GM21515 (cell line): ENCODE data around the gene KLRC4.
"Not testable (repeated sequence)": the region's sequence is repeated elsewhere in the genome, so short reads cannot be mapped to it uniquely, and the experiment has no call there.

Source experiments
- ATAC-seq: cut with Tn5 transposase; IDR thresholded peaks from one replicate; pipeline ENCODE4 v1.9.1; 2021; ENCODE audit not compliant: unreplicated experiment

KLRC4 gene

DNA sequence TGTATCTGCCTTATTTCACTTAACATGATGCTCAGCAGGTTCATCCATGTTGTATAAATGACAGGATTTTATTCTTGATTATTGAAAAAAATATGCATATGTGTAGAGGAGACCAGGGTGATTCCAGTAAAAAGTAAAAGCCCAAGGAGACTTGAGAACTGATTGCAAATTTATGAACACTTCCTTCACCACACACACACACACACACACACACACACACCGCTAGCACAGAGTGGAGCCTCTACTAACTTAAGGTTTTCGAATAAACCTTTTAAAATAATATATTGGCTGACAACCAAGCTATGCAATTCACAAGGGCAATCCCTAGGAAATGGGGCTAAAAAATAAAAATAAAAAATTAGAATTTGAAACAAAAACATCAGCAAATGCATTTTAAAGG, 11.4 kb downstream of the KLRC4 start:
- no peak for ATAC-seq

DNA sequence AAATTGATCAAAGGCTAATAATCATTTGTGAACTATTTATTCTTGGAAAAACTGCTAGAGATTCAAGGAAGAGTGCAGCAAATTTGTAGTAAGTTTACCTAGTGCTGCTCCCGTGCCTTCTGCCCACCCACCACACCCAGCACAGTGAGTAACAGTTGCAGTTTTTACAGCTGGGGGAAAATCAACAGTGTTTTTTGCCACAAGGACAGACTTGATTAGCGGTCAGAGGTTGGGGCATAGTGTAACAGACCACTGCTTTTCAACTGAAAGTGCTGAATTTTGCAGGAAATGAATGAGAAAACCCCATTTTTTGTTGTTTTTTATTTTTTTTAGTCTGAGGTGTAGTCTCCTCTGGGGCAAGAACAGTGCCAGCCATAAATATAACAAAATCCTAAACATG, 12.3 kb downstream of the KLRC4 start:
- no peak for ATAC-seq

DNA sequence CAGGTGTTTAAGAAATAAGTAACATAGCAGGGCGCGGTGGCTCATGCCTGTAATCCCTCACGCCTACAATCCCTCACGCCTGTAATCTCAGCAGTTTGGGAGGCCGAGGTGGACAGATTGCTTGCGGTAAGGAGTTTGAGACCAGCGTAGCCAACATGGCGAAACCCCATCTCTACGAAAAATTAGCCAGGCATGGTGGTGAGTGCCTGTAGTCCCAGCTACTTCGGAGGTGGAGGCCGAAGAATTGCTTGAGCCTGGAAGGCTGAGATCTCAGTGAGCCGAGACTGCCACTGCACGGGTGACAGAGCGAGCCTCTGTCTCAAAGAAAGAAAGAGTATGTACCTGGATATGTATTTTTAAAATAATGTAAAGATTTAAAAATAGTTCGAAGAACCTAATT, 13.4 kb downstream of the KLRC4 start:
- not testable (repeated sequence) for ATAC-seq

DNA sequence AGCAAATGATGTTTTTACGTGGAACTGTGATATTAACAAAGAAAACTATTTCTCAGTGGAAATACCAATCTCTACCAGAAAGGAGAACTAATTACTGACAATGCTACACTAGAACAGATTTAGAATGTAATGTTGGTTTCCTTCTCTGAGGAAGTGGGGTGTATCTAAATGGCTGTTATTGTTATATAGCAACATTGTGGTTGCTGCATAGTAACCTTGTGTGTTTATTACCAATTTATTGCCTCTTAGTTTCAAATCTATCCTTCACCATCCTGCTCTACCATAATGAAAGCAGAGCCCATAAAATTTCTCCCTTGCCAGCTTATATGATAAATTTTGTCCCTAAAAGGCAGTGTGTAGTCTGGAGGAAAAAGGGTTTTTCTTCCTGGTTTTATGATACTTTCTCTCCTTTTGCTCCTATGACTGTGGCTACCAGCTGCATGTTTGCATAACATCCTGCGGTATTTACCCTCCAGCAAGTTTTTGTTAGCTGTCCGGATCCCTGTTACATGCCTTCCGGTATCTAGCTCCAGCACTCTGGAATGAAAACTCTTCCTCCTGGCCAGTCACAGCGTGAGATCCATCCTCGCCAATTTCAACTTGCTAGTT, 14.1 kb downstream of the KLRC4 start:
- ATAC-seq = peak; percentile 68

DNA sequence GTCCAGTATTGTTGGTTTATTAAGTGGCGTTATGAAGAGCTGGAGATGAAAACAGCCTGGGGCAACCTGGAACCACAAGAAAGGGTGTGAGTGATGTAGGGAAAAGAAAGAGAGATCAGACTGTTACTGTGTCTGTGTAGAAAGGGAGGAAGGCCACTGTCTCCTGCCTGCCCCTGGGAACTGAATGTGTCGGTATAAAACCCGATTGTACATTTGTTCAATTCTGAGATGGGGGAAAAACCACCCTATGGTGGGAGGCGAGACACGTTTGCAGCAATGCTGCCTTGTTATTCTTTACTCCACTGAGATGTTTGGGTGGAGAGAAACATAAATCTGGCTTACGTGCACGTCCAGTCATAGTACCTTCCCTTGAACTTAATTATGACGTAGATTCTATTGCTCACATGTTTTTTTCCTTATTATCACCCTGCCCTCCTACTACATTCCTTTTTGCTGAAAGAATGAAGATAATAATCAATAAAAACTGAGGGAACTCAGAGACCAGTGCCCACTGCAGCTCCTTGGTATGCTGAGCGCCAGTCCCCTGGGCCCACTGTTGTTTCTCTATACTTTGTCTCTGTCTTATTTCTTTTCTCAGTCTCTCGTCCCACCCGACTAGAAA, 14.9 kb downstream of the KLRC4 start:
- ATAC-seq = not testable (repeated sequence)

DNA sequence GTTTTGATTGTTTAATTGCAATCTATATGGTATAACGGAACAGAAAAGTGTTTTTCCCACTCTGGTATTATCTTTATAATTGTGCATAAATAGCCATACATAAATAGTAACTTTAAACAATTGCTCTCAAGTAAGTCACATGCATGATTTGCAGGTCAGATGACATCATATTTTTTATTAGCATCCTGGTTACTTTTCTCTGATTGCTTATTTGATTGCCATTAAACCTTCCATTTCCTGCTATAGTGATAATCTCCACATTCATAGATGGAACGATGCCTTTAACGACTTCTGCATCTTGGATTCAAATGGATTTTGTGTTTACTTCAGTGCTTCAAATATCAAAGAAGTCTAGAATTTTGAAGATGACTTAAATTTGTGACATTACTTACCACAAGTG, 16.3 kb downstream of the KLRC4 start:
- no peak for ATAC-seq

DNA sequence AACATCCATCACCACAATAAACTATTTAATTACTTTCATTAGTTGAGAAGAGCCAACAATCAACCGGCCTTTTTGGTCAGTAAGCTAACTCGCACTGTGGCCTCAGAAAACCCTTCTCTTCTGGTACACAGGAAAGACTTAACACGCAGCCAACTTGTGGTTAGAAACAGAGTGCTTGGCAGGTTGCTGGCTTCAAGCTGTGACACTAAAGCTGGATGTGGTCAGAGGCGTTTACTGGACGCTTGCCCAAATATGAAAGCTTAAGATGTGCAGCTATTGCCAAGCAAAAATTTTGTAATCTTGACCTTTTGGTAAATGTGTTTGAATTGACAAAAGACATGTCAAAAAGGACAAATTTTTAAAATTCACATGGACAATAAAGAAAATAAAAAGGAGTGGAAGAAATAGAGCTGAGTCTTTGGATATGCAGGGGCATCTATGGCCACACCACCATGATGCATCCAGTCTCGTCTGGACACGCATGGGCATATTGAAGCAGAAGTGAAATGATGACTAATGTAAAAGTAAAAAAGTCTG, 17.1 kb downstream of the KLRC4 start:
- ATAC-seq = peak; percentile 53

DNA sequence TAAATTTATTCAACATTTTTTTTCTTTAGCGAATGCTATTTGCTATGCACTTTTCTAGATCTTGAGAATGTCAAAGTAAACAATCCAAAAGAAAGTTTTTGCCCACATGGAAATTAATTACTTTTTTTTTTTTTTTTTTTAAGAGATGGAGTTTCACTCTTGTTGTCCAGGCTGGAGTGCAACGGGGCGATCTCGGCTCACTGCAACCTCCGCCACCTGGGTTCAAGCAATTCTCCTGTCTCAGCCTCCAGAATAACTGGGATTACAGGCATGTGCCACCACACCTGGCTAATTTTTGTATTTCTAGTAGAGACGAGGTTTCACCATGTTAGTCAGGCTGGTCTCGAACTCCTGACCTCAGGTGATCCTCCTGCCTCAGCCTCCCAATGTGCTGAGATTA, 18.6 kb downstream of the KLRC4 start:
- ATAC-seq = not testable (repeated sequence)

DNA sequence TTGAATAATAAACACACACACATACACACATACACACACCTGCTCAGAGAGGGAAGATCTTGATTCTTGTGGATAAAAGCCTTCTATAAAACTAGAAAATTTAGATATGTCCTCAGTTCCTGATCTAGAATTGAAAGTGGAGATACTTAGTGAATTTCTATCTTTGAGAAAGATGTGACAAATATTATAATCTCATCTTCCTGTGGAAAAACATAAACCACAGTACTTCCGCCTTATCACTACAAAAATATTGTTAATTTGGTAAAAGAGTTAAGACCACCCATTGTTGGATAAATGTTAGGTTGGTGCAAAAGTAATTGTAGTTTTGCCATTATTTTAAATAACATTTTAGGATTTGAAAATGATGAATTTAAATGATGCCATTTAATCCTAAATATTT, 19.7 kb downstream of the KLRC4 start, which contains the start of gene KLRK1:
Gene KLRK1, minus strand, starts transcription at position 138 of the 400 bp plus-strand sequence. CDS start 1,231 bp downstream, outside the sequence.
- ATAC-seq = no peak

DNA sequence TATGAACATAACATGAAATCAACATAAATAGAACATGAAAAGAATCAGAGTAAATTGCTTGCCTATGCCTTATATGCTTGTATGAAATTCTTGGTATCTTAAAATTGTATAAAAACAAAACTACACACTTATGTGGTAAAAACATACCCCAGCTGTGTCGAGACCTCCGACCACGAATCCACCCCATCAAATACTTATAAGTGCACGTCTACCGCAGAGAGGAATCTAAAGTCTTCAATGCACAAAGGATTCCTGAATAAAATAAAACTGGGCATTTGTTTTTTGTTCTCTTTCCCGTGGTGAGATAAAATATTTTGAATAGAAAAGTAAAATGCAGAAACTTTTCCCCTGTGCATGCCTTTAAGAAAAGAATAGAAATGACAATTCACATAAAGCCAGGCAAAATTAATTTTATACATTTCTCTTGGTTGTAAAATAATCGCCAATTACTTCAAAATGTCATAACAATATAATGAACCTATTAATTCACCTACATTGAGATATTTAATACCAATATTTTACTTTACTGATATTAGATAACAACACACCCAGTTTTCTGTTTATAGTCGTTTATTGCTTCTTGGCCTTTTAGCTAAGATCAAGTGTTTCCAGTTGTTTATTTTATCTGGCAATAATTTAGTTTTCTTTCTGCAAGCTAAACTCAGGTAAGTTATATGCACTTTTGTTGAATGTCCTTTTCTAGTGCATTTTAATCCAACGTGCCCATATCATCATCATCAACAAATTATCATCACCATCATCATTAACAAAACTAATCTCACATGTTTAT, 20.7 kb downstream of the KLRC4 start:
- ATAC-seq = no peak

DNA sequence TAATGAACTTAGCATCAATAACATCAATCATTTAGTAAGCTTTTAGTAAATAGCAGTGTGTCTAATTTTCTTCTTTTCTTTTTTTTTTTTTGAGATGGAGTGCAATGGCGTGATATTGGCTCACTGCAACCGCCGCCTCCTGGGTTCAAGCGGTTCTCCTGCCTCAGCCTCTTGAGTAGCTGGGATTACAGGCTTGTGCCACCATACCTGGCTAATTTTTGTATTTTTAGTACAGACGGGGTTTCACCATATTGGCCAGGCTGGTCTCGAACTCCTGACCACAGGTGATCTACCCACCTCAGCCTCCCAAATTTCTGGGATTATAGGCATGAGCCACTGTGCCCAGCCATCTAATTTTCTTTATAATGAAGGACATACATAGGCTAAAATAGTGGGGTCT, 22.1 kb downstream of the KLRC4 start:
- ATAC-seq = not testable (repeated sequence)

DNA sequence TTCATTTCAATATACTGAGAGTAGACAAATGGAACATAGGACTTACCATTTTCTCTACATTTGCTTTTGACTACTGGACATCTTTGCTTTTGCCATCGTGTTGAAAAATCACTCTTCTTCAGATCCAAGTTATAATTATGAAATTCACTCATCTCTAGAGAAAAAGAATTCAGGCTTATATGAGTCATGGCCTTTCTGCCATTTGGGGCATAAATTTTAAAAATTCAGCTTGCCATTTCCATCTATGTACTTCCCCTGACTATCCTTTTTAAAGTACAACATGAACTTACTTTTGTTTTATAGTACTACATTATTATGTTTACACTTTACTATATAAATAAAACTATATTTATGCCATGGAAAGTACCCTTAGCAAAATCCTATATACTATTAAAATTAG, 22.7 kb downstream of the KLRC4 start:
- ATAC-seq = no peak

DNA sequence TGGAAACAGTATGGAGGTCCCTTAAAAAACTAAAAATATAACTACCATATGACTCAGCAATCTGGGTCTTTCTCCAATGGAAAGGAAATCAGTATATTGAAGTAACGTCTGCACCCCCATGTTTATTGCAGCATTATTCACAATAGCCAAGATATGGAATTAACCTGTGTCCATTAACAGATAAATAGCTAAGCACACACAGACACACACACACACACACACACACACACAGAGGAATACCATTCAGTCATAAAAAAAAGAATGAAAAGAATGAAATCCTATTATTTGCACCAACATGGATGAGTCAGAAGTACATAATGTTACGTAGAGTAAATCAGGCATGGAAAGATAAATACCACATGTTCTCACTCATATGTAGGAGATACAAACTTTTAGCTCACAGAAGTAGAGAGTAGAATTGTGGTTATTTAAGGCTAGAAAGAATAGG, 24.4 kb downstream of the KLRC4 start:
- ATAC-seq = no peak

DNA sequence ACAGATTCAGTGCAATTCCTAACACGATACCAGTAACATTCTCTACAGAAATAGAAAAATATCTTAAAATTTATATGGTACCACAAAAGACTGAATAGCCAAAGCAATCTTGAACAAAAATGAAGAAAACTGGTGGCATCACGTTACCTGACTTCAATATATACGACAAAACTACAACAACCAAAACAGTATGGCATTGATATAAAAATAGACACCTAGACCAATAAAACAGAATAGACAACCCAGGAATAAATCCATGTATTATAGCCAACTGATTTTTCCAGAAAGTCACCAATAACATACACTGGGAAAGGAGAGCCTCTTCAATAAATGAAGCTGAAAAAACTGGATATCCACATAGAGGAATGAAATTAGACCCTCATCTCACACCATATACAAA, 25.4 kb downstream of the KLRC4 start:
- no peak for ATAC-seq

DNA sequence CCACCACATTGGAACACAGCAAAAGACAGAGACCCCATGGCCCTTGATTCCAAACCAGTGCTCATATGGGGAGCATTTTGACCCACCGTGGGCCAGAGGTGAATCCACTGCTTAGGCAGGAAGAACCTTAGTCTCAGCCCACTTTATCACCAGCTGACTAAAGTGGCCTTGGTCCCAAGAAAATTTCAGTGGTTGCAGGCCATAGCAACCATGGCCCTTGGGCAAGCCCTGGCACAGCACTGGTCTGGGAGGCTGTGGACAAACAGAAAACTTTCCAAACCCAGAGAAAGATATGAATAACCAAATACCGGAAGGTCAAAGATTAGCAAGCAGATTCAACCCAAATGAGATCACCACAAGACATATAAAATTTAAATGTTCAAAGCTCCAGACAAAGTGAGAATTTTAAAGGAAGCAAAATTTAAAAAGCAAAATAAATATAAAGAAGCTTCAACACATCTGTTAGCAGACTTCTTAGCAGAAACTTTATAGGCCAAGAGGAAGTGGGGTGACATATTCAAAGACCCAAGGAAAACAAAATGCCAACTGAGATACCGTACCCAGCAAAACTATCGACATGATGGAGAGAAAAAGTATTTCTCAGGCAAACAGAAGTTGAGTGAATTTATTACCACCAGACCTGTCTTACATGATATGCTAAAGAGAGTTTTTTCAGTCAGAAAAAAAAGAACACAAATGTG, 27.5 kb downstream of the KLRC4 start:
- ATAC-seq = no peak

DNA sequence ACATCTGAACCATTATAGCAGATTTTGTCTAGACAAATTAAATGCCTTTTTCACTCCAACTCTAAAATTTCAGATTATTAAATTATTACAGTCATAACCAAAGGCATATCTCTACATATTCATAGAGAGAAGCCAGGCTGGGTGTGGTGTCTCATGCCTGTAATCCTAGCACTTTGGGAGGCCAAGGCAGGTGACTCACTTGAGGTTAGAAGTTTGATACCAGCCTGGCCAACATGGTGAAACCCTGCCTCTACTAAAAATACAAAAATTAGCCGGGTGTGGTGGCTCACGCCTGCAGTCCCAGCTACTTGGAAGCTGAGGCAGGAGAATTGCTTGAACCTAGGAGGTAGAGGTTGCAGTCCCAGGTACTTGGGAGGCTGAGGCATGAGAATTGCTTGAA, 30.8 kb downstream of the KLRC4 start:
- not testable (repeated sequence) for ATAC-seq

DNA sequence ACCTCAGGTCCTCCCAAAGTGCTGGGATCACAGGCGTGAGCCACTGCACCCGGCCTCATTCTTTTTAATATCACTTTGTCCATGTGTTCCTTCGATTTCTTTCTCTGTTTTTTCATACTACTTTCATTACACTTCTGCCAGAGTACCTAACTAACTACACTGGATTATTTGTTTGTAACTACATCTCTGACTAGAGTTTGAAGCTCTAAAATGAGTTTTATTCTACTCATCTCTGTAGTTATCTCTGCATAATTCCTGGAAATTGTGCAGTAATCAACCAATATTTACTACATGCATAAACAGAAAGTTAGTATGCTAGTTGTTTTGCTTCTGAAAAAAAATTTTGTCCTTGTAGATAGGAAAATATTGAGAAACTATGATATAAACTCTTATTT, 34.9 kb downstream of the KLRC4 start:
- no peak for ATAC-seq

DNA sequence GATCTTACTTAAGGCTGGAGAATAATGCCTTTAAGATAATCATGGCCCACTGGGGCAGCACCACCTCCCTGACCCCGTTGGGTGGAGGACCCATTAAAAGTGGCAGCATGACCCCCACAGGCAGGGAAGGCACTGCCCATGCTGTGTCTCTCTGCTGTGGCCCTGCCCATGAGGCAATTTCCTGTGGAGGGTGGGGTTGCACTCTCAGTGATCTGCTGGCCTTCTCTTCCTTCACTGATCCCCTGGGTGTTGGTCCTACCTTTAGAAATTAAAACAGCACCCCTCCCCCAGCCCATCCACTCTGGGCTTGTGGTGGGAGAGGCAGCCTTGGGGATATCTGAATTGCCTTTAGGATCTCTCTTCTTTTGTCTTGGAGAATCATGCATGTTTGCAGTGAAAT, 37.0 kb downstream of the KLRC4 start:
- ATAC-seq = no peak

DNA sequence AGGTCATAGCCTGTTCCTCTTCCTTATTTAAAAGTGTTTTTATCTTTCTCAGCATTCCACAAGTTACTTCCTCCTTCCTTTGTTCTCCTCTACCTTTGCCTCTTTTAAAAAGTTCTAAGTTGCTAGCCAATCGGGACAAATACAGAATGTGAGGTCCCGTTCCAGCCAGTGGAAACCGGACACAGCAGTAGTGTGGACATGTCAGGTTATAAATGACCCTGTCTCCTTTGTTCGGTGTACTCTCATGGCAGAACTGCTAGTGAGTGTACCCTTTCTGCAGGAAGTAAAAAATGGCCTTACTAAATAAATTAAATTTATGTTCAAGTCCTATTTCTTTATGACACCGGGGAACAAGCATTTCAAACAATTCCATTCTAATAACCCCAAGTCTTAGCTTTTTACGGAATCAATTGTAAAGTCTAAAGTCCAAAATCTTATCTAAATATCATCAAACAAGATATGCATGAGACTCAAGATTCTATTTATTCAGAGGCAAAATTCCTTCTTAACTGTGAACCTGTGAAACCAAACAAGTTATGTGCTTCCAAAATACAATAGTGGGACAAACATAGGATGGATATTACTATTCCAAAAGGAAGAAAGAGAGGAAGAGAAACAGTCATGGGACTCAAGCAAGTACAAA, 37.5 kb downstream of the KLRC4 start:
- ATAC-seq = not testable (repeated sequence)

DNA sequence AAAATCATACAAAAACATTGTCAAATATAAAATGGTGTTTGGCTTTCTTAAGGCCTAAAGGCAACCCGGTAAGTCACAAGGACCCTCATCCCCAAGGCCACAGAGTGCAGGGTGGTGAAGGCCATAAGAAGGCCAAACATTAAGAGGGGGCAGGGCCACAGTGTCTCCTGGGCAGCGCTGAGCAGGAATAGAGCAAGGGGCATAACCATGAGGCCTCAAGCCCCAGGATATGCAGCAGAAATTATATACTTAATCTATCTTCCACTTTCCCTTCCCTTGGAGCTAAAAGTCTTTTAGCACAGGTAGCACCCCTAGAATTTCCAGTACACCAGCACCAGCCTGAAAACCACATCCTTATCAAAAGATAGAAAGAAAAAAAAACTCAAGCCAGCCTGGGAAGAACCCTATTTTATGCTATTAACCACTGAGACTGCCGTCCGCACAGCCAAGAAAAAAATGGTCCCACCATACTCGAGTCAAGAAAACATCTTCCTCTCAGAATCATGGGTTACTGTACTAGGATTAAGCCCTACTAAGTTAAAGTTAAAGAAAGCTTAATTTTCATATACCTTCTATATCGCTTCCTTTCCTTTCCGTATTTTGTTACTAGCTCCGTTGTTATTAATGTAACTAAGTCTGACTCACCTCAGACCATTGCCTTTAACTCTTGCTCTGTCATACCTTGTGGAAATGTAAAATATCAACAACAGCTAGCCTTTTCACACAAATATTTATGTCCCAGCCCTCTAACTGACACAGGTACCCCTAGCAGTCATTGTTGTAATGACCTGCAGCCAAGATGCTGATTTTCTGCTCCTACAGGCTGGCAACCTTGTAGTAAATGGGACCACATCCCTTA, 39.8 kb downstream of the KLRC4 start:
- ATAC-seq = no peak
